Activated T-helper 17 cell treated with anti-CD3 and anti-CD28 coated beads, Interleukin-2, amount 50 U/mL, for 72 hours (primary cell): ENCODE measurements around the gene SYCE3. TPM values are rescaled to one million over a fixed set of nuclear protein-coding genes. Genes with fewer than 3 reads are reported as not detected.
A peak's percentile ranks its signal among the peaks of the same experiment; 100 is the strongest.

Experiments
- ATAC-seq: fragments of 150-1000 bp; cut with Tn5 transposase; replicated peaks from 2 replicates; pipeline ENCODE4 v1.10.0; 2021; ENCODE audit warnings: mild to moderate bottlenecking, moderate library complexity
- H3K27ac Mint-ChIP-seq: one replicate; pipeline ENCODE4 v1.8.0; 2022; ENCODE audit warnings: mixed read lengths
- H3K27me3 Mint-ChIP-seq: one replicate; pipeline ENCODE4 v1.8.0; 2022; ENCODE audit warnings: mixed read lengths
- H3K36me3 Mint-ChIP-seq: one replicate; pipeline ENCODE4 v1.8.0; 2022; ENCODE audit warnings: low read depth, mild to moderate bottlenecking, mixed read lengths
- H3K4me1 Mint-ChIP-seq: one replicate; pipeline ENCODE4 v1.8.0; 2022; ENCODE audit warnings: mixed read lengths
- H3K4me3 Mint-ChIP-seq: one replicate; pipeline ENCODE4 v1.8.0; 2022; ENCODE audit warnings: mild to moderate bottlenecking, mixed read lengths
- H3K9me3 Mint-ChIP-seq: one replicate; pipeline ENCODE4 v1.8.0; 2022; ENCODE audit warnings: mixed read lengths
- total RNA-seq, 2 donors: library from RNA; stranded (reverse); gene quantifications; one replicate each; pipeline ENCODE4 v1.2.3, GENCODE V29; 2022

SYCE3 gene
- total RNA-seq, 2 donors from 2014 or later = 0.65 to 2.3 TPM

DNA sequence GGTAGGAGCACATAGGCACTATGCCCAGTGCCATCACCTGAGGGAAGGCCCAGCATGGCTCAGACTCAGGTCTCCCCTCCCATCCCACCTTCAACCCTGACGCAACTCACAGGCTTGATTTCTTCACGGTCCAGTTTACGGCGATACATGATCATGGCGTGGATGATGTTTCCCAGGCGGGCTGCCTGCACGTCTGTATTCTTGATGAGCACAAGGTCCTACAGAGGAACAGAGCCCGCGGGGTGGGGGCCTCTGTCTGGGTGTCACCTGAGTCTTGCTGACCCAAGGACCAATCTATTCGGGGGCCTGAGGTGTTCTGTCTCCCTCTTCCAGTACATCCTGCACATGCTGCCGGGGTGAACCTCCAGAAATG, 11.7 kb upstream of the SYCE3 start:
- no peak overlapping the region for H3K27ac Mint-ChIP-seq
- H3K4me3 Mint-ChIP-seq = no peak overlapping the region
- no peaks in the 10 kb centered on the region for H3K9me3 Mint-ChIP-seq
- H3K4me1 Mint-ChIP-seq = no peaks in the 10 kb centered on the region
- no peak for ATAC-seq
- peaks cover 29% of the 10 kb centered on the region for H3K36me3 Mint-ChIP-seq
- no peaks in the 10 kb centered on the region for H3K27me3 Mint-ChIP-seq

DNA sequence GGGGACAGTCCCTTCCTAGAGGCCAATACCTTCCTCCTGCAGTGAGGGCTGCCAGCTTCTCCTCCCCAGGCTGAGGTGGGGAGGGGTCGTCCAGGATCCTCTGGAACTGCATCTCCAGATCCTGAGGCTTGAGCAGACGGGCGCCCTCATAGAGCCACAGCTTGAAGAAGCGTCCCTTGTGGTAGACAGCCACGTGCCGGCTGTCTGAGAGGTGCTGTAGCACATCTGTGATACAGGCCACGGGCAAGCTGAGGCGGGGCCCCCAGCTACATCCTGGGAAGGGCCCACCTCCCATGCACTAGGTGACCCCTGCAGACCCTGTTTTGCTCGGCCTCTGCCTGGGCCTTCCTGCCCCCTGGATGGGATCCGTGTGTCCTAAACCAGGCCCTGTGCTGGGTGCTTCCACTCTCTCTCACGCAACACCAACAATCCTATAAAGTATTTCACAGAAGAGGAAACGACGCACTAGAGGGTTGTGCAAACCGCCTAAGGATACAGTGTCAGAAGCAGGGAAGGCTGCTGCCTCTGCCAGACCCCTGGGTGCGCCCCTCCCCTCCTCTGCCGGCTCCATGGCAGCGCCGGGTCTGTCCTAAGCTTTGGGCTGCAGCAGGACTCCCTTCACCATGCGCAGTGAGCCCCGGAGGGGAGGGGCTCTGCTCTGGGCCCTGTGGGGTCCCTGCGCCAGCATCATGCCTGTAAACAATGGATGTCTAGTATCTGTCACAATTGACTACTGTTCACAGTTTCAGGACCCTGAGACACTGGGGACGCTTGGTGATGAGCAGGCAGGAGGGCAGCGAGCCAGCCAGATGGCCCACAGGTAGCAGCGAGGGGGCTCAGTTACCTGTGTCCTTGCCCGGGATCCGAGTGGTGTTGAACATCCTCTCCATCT, 11.0 kb upstream of the SYCE3 start:
- H3K4me1 Mint-ChIP-seq = no peaks in the 10 kb centered on the region

DNA sequence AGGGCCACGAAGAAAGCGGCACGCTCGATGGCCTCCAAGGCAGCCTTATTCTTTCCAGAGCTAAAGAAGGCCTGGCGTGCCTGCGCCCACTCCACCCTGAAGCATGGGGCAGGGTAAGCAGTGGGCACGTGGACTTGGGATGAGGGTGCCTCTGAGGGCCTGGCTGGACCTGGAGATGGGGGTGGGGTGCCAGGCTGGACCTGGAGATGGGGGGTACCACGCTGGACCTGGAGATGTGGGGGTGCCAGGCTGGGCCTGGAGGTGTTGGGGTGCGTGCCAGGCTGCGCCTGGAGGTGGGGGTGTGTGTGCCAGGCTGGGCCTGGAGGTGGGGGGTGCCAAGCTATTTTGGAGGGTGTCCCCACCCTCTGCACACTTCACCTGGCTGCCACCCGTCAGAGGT, 10.2 kb upstream of the SYCE3 start:
- ATAC-seq = no peak
- no peak overlapping the region for H3K27ac Mint-ChIP-seq
- no peaks in the 10 kb centered on the region for H3K27me3 Mint-ChIP-seq
- no peaks in the 10 kb centered on the region for H3K4me1 Mint-ChIP-seq
- H3K4me3 Mint-ChIP-seq = no peak overlapping the region
- peaks cover 37% of the 10 kb centered on the region for H3K36me3 Mint-ChIP-seq
- no peaks in the 10 kb centered on the region for H3K9me3 Mint-ChIP-seq

More for the DNA sequence above, 11.0 kb upstream of the SYCE3 start:
- H3K9me3 Mint-ChIP-seq = no peaks in the 10 kb centered on the region
- no peaks in the 10 kb centered on the region for H3K27me3 Mint-ChIP-seq
- ATAC-seq = no peak
- H3K27ac Mint-ChIP-seq = no peak overlapping the region
- peaks cover 33% of the 10 kb centered on the region for H3K36me3 Mint-ChIP-seq
- no peak overlapping the region for H3K4me3 Mint-ChIP-seq

DNA sequence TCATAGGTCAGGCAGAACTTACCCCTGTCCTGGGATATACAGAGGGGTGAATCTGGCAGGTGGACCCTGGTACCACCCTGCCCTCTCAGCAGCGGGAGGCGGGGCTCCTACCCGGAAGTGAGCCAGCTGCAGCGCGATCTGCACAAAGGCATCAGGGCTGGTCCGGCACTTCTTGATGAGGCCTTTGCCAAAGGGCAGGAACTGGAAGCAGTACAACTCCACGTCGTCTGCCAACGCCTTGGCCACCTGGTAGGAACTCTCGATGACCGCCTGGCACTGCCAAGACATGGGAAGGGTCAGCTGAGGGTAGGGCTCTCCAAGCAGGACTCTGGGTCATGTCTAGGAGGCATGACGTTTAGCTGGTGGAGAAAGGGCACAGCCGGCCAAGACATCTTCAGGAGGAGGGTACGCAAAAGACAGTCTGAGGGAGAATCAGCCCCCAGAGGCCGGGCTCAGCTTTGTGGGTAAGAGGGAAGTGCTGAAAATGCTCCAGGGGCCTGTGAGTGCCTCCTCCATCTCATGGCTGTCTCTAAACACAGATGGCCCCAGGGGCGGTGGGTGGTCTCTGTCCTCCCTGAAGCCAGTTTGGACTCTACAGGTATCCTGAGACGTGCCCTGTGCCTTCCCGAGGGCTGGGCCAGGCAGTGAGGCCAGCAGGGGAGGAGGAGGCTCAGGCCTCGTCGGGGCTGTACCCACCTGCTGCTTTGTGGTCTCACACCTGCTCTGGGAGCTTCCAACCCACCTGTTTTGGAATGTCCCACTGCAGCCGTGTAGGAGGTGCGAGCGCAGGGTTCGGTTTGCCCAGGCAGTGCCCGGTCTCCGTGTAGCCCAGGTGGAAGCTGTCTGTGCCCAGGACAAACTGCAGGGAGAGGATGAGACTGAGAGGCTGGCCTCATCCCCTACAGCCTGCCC, 8.8 kb upstream of the SYCE3 start:
- no peaks in the 10 kb centered on the region for H3K4me1 Mint-ChIP-seq
- peaks cover 32% of the 10 kb centered on the region for H3K36me3 Mint-ChIP-seq
- no peak overlapping the region for H3K4me3 Mint-ChIP-seq
- no peak for ATAC-seq
- no peaks in the 10 kb centered on the region for H3K9me3 Mint-ChIP-seq
- no peaks in the 10 kb centered on the region for H3K27me3 Mint-ChIP-seq
- H3K27ac Mint-ChIP-seq = no peak overlapping the region

DNA sequence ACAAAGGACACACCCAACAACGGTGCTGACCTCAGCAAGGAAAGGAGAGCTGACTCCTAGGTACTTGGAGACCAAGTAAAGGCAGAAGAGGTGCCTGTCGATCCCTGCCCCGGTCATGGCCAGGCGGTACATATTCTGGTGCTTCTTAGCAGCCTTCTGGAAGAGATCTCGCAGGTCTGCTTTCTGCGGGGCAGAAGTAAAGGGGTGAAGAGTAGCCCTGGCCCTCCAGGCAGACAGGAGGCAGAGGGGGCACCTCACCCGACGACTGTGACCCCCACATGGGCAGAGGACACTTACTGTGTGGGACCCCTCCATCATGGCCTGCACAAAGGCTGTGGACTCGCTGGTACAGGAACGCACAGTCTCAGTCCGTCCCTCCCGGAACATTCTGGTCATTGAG, 8.1 kb upstream of the SYCE3 start:
- no peaks in the 10 kb centered on the region for H3K27me3 Mint-ChIP-seq

DNA sequence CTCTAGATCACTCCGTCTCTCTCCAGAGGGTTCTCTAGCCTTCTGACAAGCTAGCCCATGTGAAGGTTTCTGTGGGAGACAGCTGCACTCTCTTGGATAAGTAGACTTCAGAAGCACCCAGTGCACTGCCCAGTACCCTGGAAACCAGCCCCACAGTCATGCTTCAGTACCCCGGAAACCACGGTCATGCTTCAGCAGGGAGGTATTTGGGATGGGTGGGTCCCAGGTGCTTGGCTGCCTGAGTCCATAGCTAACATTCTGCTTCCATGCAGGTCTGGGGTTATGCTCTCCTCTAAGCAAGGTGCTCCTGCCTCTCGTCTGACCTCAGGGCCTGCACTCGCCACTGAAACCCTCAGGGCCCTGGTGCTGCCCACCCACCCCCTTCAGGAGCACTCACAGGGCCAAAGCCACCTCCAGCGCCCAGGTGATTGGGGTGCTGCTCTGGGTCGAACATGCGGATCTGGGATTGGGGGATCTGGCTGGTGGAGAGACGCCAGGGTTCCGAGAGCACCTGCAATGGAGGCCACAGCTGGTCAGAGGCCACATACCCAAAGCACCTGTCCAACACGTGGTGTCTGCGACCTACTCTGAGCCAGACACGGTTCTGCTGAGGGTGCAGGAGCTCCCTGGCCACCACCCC, 7.3 kb upstream of the SYCE3 start:
- Mint-ChIP-seq H3K27me3 (no peaks in the 10 kb centered on the region), H3K36me3 (peaks cover 31% of the 10 kb centered on the region), H3K27ac (no peak overlapping the region), H3K4me1 (no peaks in the 10 kb centered on the region), H3K9me3 (no peaks in the 10 kb centered on the region), H3K4me3 (no peak overlapping the region)
- no peak for ATAC-seq

More for the DNA sequence above, 8.1 kb upstream of the SYCE3 start:
- H3K36me3 Mint-ChIP-seq = peaks cover 31% of the 10 kb centered on the region
- no peak overlapping the region for H3K4me3 Mint-ChIP-seq
- no peaks in the 10 kb centered on the region for H3K9me3 Mint-ChIP-seq
- no peaks in the 10 kb centered on the region for H3K4me1 Mint-ChIP-seq
- H3K27ac Mint-ChIP-seq = no peak overlapping the region
- ATAC-seq = no peak

DNA sequence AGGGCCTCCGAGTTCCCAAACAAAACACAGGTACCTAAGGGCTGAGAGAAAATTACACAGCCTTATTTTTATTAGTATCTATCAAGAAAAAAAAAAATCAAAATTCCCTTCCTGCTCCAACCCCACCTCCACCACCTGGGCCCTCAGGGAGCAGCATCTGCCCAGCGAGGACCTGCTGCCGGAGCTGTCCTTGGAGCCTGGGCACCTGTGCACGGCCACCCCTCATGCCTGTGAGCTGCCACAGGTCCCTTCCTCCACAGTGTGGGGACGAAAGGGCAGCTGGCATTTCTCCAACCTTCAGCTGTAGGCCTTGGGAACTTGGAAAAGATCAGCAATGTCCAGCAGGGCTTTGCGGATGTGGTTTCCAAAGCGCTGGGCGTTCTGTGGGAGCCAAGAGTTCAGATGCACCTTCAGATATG, 6.3 kb upstream of the SYCE3 start:
- H3K27me3 Mint-ChIP-seq = no peaks in the 10 kb centered on the region
- peaks cover 31% of the 10 kb centered on the region for H3K36me3 Mint-ChIP-seq
- no peaks in the 10 kb centered on the region for H3K4me1 Mint-ChIP-seq
- no peak overlapping the region for H3K27ac Mint-ChIP-seq
- no peak overlapping the region for H3K4me3 Mint-ChIP-seq
- no peaks in the 10 kb centered on the region for H3K9me3 Mint-ChIP-seq
- ATAC-seq = no peak

DNA sequence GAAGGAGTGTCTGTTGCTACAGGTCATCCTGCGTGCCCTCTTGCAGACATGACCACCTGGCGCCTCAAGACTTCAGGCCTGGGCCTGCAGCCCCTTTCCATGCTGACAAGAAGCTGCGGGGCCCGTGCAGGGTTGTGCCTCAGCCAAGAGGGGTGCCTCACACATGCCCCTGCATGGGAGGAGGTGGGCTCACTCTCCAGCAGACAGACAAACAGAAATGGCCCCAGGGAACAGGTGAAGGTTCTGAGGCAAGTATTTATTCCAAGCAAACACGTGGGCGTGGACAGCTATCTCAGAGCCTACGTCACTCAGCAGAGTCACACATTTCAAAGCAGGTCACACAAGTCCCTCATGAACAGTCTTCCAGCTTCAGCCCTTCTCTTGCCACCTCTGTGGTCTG, 5.9 kb upstream of the SYCE3 start:
- H3K27ac Mint-ChIP-seq = no peak overlapping the region
- H3K9me3 Mint-ChIP-seq = no peaks in the 10 kb centered on the region
- H3K27me3 Mint-ChIP-seq = no peaks in the 10 kb centered on the region
- H3K36me3 Mint-ChIP-seq = peaks cover 31% of the 10 kb centered on the region
- H3K4me3 Mint-ChIP-seq = no peak overlapping the region
- no peaks in the 10 kb centered on the region for H3K4me1 Mint-ChIP-seq
- ATAC-seq = no peak

DNA sequence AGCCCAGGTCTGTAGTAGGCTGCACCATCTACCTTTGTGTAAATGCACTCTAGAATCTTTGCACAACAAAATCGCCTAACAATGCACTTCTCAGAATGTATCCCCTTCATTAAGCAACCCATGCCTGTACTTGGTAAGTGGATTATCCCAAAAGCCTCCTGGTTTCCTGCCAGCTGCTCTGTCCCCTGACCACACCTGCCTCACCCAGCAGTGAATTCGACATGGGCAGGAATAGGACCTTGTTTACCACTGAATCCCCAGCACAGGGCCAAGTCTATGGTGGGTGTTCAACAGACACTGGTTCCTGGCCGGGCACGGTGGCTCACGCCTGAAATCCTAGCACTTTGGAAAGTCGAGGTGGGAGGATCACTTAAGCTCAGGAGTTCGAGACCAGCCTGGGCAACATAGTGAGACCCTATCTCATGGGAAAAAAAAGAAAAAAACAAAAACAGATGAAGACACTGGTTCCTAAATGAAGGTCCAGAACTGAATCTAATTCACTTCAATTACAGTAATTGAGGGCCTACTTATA, 5.1 kb upstream of the SYCE3 start:
- Mint-ChIP-seq H3K4me1 (peaks cover 6% of the 10 kb centered on the region), H3K36me3 (peaks cover 31% of the 10 kb centered on the region), H3K27me3 (no peaks in the 10 kb centered on the region), H3K4me3 (no peak overlapping the region), H3K9me3 (no peaks in the 10 kb centered on the region), H3K27ac (no peak overlapping the region)
- ATAC-seq = no peak

DNA sequence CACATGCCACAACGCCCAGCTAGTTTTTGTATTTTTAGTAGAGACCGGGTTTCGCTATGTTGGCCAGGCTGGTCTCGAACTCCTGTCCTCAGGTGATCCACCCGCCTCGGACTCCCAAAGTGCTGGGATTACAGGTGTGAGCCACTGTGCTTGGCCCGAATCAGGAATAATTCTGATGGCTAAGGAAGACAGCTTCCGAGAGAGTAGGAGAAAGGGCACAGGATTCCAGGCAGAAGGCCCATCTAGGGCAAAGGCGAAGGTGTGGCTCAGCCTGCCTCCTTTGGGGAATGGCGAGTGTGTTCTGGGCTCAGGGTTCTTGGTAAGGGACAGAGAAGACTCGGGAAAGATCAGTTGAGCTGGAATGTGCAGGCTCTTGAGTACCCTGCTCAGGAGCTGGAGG, 1.6 kb upstream of the SYCE3 start:
- no peaks in the 10 kb centered on the region for H3K9me3 Mint-ChIP-seq
- H3K4me3 Mint-ChIP-seq = peak overlapping the region; percentile 91
- peaks cover 17% of the 10 kb centered on the region for H3K4me1 Mint-ChIP-seq
- peaks cover 9% of the 10 kb centered on the region for H3K36me3 Mint-ChIP-seq
- ATAC-seq = no peak
- no peak overlapping the region for H3K27ac Mint-ChIP-seq
- H3K27me3 Mint-ChIP-seq = no peaks in the 10 kb centered on the region

DNA sequence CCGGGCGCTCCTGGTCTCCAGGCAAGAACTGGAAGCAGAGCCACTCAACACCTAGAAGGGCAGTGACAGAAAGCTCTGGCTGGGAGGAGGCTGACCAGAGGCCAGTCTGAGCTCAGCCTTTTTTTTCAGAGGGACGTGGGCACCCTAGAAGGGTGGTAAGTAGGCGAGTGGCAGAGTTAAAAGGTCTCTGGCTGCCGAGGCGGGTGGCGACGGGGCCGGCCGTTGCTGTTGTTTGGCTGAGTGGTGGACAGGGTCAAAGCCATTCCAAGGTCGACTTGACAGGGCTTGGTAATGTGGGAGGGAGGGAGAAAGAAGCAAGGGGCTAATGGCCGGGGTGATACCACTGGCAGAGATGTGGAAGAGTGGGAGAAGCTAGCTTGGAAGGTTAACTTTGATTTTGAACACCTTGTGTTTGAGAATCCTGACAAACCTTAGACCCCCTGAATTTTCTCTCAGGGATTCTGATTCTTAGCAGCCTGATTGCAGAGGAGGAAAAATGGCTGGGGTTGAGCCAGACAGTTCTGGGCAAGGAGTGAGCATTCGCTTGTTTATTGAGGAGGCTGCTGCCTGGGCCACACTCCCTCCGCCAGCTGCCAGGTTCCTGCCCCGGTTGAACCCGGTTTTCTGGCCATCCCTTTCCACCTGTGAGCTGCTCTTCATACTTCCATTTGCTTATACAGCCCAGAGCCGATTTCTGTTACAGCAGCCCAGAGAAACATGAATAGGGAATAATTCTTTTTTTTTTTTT, 868 bp upstream of the SYCE3 start:
- H3K9me3 Mint-ChIP-seq = no peaks in the 10 kb centered on the region
- peak overlapping the region; percentile 91 for H3K4me3 Mint-ChIP-seq
- peaks cover 2% of the 10 kb centered on the region for H3K36me3 Mint-ChIP-seq
- no peak for ATAC-seq
- H3K4me1 Mint-ChIP-seq = peaks cover 17% of the 10 kb centered on the region
- peak overlapping the region; percentile 79 for H3K27ac Mint-ChIP-seq
- no peaks in the 10 kb centered on the region for H3K27me3 Mint-ChIP-seq

DNA sequence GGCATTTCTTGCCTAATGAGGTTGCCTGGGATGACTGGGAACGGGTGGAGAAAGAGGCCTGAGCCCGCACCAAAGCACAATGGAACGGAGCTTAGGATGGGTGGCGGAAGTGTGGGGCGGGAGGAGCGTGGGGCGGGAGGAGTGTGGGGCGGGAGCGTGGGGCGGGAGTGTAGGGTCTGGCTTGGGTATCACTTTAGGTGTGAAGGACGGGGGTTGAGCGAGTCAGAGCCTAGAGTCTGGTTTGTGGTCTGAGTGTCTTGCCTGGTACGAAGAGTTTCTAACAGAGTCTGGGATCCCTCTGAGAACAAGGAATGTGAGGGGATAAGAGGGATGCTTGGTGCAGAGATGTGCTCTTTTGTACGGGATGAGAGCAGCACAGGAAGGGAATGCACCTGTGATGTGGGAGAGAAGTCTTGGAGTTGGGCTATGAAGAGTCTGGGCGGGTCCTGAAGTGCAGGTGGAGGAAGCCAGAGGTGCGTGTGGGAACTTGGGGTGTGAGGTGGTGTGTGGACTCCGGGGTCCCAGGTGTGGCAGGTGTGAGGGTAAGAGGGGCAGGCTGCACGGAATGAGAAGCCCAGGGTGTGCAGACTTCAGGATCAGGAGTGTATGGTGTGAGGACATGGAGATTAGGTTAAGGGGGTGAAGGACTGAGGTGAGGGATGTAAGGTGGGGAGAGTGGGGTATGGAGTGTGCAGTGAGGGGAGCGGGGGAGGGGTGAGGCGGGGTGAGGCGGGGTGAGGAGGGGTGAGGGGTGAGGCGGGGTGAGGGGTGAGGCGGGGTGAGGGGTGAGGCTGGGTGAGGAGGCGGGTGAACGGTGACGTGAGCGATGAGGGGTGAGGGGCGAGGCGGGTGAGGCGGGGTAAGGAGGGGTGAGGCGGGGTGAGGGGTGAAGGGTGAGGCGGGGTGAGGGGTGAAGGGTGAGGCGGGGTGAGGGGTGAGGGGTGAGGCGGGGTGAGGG, 1.0 kb downstream of the SYCE3 start:
- H3K36me3 Mint-ChIP-seq = no peaks in the 10 kb centered on the region
- no peaks in the 10 kb centered on the region for H3K9me3 Mint-ChIP-seq
- H3K27ac Mint-ChIP-seq = peak overlapping the region; percentile 53
- H3K27me3 Mint-ChIP-seq = no peaks in the 10 kb centered on the region
- peaks cover 17% of the 10 kb centered on the region for H3K4me1 Mint-ChIP-seq
- no peak for ATAC-seq
- peak overlapping the region; percentile 66 for H3K4me3 Mint-ChIP-seq

DNA sequence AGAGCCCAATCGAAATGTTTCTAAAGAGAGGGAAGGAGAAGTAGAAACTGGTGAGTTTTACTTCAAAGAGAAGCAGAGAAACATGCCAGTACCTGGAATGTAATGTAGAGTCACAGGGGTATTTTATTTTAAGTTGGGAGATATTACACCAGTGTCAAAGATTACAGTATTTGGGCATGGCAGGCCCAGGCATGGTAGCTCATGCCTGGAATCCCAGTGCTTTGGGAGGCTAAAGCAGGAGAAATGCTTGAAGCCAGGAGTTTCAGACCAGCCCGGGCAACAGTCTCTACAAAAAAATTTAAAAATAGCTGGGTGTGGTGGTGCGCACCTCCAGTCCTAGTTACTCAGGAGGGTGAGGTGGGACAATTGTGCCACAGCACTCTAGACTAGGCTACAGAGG, 2.7 kb downstream of the SYCE3 start:
- no peak overlapping the region for H3K27ac Mint-ChIP-seq
- H3K4me1 Mint-ChIP-seq = peaks cover 17% of the 10 kb centered on the region
- no peaks in the 10 kb centered on the region for H3K36me3 Mint-ChIP-seq
- no peaks in the 10 kb centered on the region for H3K27me3 Mint-ChIP-seq
- no peak overlapping the region for H3K4me3 Mint-ChIP-seq
- no peaks in the 10 kb centered on the region for H3K9me3 Mint-ChIP-seq
- ATAC-seq = no peak
